CD4-positive, alpha-beta T cell treated with Interleukin-6 at 100 ng/mL for 8 hours (primary cell): Measurements from ENCODE around the gene SAP130.

ENCODE experiments used
- DNase-seq: peaks from one replicate; pipeline ENCODE4 v3.0.0-alpha.2; 2020; ENCODE audit warnings: mixed read lengths, low spot score

The SAP130 gene

GRCh38 chr2:127893494-127893893 lies 134.4 kb downstream of the SAP130 start:
- no peak for DNase-seq

- DNase-seq, result no peak
These were observed 134.8 kb downstream of the SAP130 start for GRCh38 chr2:127893033-127893432.

GRCh38 chr2:127891811-127892210 lies 136.0 kb downstream of the SAP130 start:
- no peak for DNase-seq
